ENCODE measurements around the gene ETV7. TPM values are rescaled to one million over a fixed set of nuclear protein-coding genes. Genes with fewer than 3 reads are reported as not detected.
"Not testable (repeated sequence)": the region's sequence is repeated elsewhere in the genome, so short reads cannot be mapped to it uniquely, and the experiment has no call there.

The ETV7 gene
- polyA plus RNA-seq, 1 of the 3 experiments (the other 2 are of a cell fraction), result 0.39 TPM

GRCh38 chr6:36413489-36414480, 26.3 kb upstream of the ETV7 start:
- POLR2A ChIA-PET, result no interaction called here
- no peak overlapping the region for H2AFZ ChIP-seq (ENCODE audit: low read depth)
- CTCF ChIA-PET, result no interaction called here
- H3K27ac ChIP-seq (ENCODE audit: low read depth in 2 of 2, low read length in 1 of 2), result no peak overlapping the region
- TF ChIP-seq MAX (IDR thresholded peaks at IDR 0.05; ENCODE audit: low read depth), result no peak
- no peak overlapping the region for H3K4me3 ChIP-seq (ENCODE audit: low read depth in 2 of 2, low read length in 1 of 2)
- no peaks in the 10 kb centered on the region; the same call in 1 of the 2 replicates for H3K27me3 ChIP-seq (ENCODE audit: insufficient read depth)
- H3K36me3 ChIP-seq (replicated peaks in 1 of 2; ENCODE audit: control insufficient read depth in 1 of 2, insufficient read depth in 2 of 2, low read length in 1 of 2), result no peaks in the 10 kb centered on the region
- no peak for DNase-seq
- no peaks in the 10 kb centered on the region for H3K79me2 ChIP-seq (ENCODE audit: insufficient read depth)
- no peaks in the 10 kb centered on the region for H3F3A ChIP-seq (replicated peaks; ENCODE audit: insufficient read depth)
- no peaks in the 10 kb centered on the region for H4K20me1 ChIP-seq (ENCODE audit: insufficient read depth)
- no peaks in the 10 kb centered on the region for H3K4me1 ChIP-seq (ENCODE audit: control insufficient read depth in 1 of 2, insufficient read depth in 2 of 2, low read depth in 1 of 2, low read length in 1 of 2)
- no peak overlapping the region for H3K4me2 ChIP-seq
- H3K9ac ChIP-seq, result no peak overlapping the region
- no peaks in the 10 kb centered on the region for H3K9me2 ChIP-seq
- 0 out of 2 replicates have a peak, but pooled peaks cover 3% of the 10 kb centered on the region for H3K9me3 ChIP-seq
- 75% methylated on average over 4 of the region's 4 CpGs for WGBS (ENCODE audit: low lambda C conversion rate)

GRCh38 chr6:36409718-36410117, 22.2 kb upstream of the ETV7 start:
- H3K36me3 ChIP-seq (replicated peaks in 1 of 2; ENCODE audit: control insufficient read depth in 1 of 2, insufficient read depth in 2 of 2, low read length in 1 of 2); H3K4me2 ChIP-seq; H4K20me1 ChIP-seq (ENCODE audit: insufficient read depth); H3K79me2 ChIP-seq (ENCODE audit: insufficient read depth); H3K4me1 ChIP-seq (ENCODE audit: control insufficient read depth in 1 of 2, insufficient read depth in 2 of 2, low read depth in 1 of 2, low read length in 1 of 2); H2AFZ ChIP-seq (ENCODE audit: low read depth); H3K9me3 ChIP-seq; H3K27me3 ChIP-seq (ENCODE audit: insufficient read depth); H3K27ac ChIP-seq (ENCODE audit: low read depth in 2 of 2, low read length in 1 of 2); H3K4me3 ChIP-seq (ENCODE audit: low read depth in 2 of 2, low read length in 1 of 2); H3F3A ChIP-seq (replicated peaks; ENCODE audit: insufficient read depth); POLR2A ChIA-PET; DNase-seq; H3K9ac ChIP-seq; H3K9me2 ChIP-seq: not testable (repeated sequence)
- CTCF ChIA-PET, result interaction anchor here (1.2 kb wide), 1 partner anchor 14 kb away, joined by 3 read pairs; no protein-coding TSS in a partner anchor
- 29% methylated on average over 5 of the region's 5 CpGs for WGBS (ENCODE audit: low lambda C conversion rate)

GRCh38 chr6:36404164-36404563, 16.7 kb upstream of the ETV7 start:
- Histone ChIP-seq H3K9me3 (no peaks in the 10 kb centered on the region), H3K4me1 (ENCODE audit: control insufficient read depth in 1 of 2, insufficient read depth in 2 of 2, low read depth in 1 of 2, low read length in 1 of 2) (no peaks in the 10 kb centered on the region), H2AFZ (ENCODE audit: low read depth) (no peak overlapping the region), H3K27ac (ENCODE audit: low read depth in 2 of 2, low read length in 1 of 2) (no peak overlapping the region), H3K4me2 (no peak overlapping the region), H3K9me2 (no peaks in the 10 kb centered on the region), H3K36me3 (replicated peaks in 1 of 2; ENCODE audit: control insufficient read depth in 1 of 2, insufficient read depth in 2 of 2, low read length in 1 of 2) (no peaks in the 10 kb centered on the region), H3K4me3 (ENCODE audit: low read depth in 2 of 2, low read length in 1 of 2) (no peak overlapping the region), H4K20me1 (ENCODE audit: insufficient read depth) (no peaks in the 10 kb centered on the region), H3K9ac (no peak overlapping the region), H3F3A (replicated peaks; ENCODE audit: insufficient read depth) (no peaks in the 10 kb centered on the region), H3K79me2 (ENCODE audit: insufficient read depth) (no peaks in the 10 kb centered on the region), H3K27me3 (ENCODE audit: insufficient read depth) (no peaks in the 10 kb centered on the region; the same call in 1 of the 2 replicates)
- ChIA-PET CTCF (no interaction called here), POLR2A (no interaction called here)
- WGBS (ENCODE audit: low lambda C conversion rate), result 93% methylated on average over 4 of the region's 4 CpGs
- no peak for TF ChIP-seq ZBTB33 (IDR thresholded peaks at IDR 0.05; ENCODE audit: borderline replicate concordance, low read depth)
- no peak for TF ChIP-seq FOXJ3 (CRISPR knock-in tag; IDR thresholded peaks at IDR 0.05)
- no peak for TF ChIP-seq MEF2A (IDR thresholded peaks at IDR 0.05; ENCODE audit: borderline replicate concordance, low read depth)
- no peak for TF ChIP-seq FOSL2 (IDR thresholded peaks at IDR 0.05; ENCODE audit: borderline replicate concordance, low read depth)
- DNase-seq, result no peak
